PC-9 (cell line): ENCODE data around the gene PARVG. TPM values are rescaled to one million over a fixed set of nuclear protein-coding genes. Genes with fewer than 3 reads are reported as not detected.
"Not testable (repeated sequence)": the region's sequence is repeated elsewhere in the genome, so short reads cannot be mapped to it uniquely, and the experiment has no call there.

Experiments used
- BruUV-seq: library from RNA; stranded (reverse); fragments of 400-500 nt; replicated peaks from 2 replicates; lab custom pipeline; 2021; lab: Mats Ljungman, UMichigan
- CTCF ChIA-PET: fragments of 300-600 bp; sonication (Branson Sonifier 250); formaldehyde crosslinking; loops from one replicate; lab custom pipeline; 2022; ENCODE audit warnings: antibody characterized with exemption; lab: Charles Lee
- POLR2A ChIA-PET: fragments of 300-600 bp; sonication (Branson Sonifier 250); formaldehyde crosslinking; loops from one replicate; lab custom pipeline; 2022; ENCODE audit warnings: antibody characterized with exemption; ENCODE audit not compliant: unreplicated experiment; lab: Charles Lee
- DNase-seq, 2 experiments: peaks; one replicate each; pipeline versions ENCODE4 v3.0.0 to v3.0.0-alpha.2; 2015 to 2022; ENCODE audit warnings: mixed read lengths in 1 of 2
- H2AFZ ChIP-seq: fragments of 200-600 bp; sonication (generic); 2 replicates; pipeline ENCODE4 v1.8.1; 2017; ENCODE audit warnings: antibody characterized with exemption
- H3F3A ChIP-seq: fragments of 200-600 bp; sonication (generic); 2 replicates; pipeline ENCODE4 v1.8.1; 2017; ENCODE audit warnings: antibody characterized with exemption, mild to moderate bottlenecking, low read depth; ENCODE audit not compliant: insufficient read depth
- H3K27ac ChIP-seq: fragments of 200-600 bp; sonication (generic); 2 replicates; pipeline ENCODE4 v1.6.1; 2016; ENCODE audit warnings: mixed run types
- H3K27me3 ChIP-seq: fragments of 200-600 bp; sonication (generic); 2 replicates; pipeline ENCODE4 v1.6.1; 2016; ENCODE audit warnings: low read depth, mixed run types; ENCODE audit not compliant: insufficient read depth
- H3K36me3 ChIP-seq: fragments of 200-600 bp; sonication (generic); 2 replicates; pipeline ENCODE4 v1.6.1; 2016; ENCODE audit warnings: low read depth, mixed run types
- H3K4me1 ChIP-seq: fragments of 200-600 bp; sonication (generic); replicated peaks from 2 replicates; pipeline ENCODE4 v1.6.1; 2016; ENCODE audit warnings: mixed run types; ENCODE audit not compliant: insufficient read depth
- H3K4me2 ChIP-seq: fragments of 200-600 bp; sonication (generic); 2 replicates; pipeline ENCODE4 v1.6.1; 2017; ENCODE audit warnings: mixed run types
- H3K4me3 ChIP-seq: fragments of 200-600 bp; sonication (generic); 2 replicates; pipeline ENCODE4 v1.6.1; 2016; ENCODE audit warnings: mixed run types
- H3K79me2 ChIP-seq: fragments of 200-600 bp; sonication (generic); 2 replicates; pipeline ENCODE4 v1.6.1; 2017; ENCODE audit warnings: low read depth, mixed run types
- H3K9me2 ChIP-seq: fragments of 200-600 bp; sonication (generic); 2 replicates; pipeline ENCODE4 v1.8.1; 2017; ENCODE audit warnings: mild to moderate bottlenecking; ENCODE audit not compliant: insufficient read depth
- H3K9me3 ChIP-seq: fragments of 200-600 bp; sonication (generic); 2 replicates; pipeline ENCODE4 v1.8.1; 2016; ENCODE audit warnings: low read depth; ENCODE audit not compliant: insufficient read depth
- H4K20me1 ChIP-seq: fragments of 200-600 bp; sonication (generic); 2 replicates; pipeline ENCODE4 v1.8.1; 2017; ENCODE audit not compliant: insufficient read depth
- EZH2 ChIP-seq: fragments of 200-600 bp; sonication (generic); IDR thresholded peaks from 2 replicates; pipeline ENCODE4 v1.8.0; 2017; ENCODE audit warnings: antibody characterized with exemption, low read depth
- intact Hi-C: fragments of 100-400 bp; cut with micrococcal nuclease; formaldehyde crosslinking; loops from one replicate; pipeline ENCODE4 v1.10.0; 2022; ENCODE audit not compliant: unreplicated experiment
- total RNA-seq: library from RNA; stranded (reverse); gene quantifications from 2 replicates; pipeline ENCODE4 v1.2.3, GENCODE V29; 2021
- TF ChIP-seq, protein P1 (sequence below): fragments of 200-600 bp; sonication (generic); conservative IDR thresholded peaks from 2 replicates; pipeline ENCODE4 v1.6.1; 2017; ENCODE audit warnings: mixed run types, antibody characterized with exemption, mild to moderate bottlenecking, moderate library complexity

The PARVG gene
- total RNA-seq, 1 experiment from 2014 or later = not detected

DNA sequence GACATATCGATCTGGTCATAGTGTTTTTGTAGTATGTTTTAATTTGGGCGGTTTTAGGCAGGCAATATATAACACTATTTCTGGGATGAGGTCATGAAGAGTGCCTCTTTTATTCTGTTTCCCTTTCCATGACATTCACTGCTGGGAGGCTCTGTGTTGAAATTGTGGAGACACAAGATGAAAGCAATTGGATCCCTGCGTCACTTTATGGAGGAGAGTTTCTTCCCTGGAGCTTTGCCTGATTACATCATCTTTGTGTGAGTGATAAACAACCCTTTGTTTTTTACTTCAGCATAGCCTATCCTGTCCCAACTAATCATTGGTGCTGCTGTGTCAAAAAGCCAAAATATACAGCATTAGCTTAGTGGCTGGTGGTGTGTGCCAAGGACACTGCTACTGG, 48.6 kb downstream of the PARVG start:
- TF ChIP-seq, protein P1, sequence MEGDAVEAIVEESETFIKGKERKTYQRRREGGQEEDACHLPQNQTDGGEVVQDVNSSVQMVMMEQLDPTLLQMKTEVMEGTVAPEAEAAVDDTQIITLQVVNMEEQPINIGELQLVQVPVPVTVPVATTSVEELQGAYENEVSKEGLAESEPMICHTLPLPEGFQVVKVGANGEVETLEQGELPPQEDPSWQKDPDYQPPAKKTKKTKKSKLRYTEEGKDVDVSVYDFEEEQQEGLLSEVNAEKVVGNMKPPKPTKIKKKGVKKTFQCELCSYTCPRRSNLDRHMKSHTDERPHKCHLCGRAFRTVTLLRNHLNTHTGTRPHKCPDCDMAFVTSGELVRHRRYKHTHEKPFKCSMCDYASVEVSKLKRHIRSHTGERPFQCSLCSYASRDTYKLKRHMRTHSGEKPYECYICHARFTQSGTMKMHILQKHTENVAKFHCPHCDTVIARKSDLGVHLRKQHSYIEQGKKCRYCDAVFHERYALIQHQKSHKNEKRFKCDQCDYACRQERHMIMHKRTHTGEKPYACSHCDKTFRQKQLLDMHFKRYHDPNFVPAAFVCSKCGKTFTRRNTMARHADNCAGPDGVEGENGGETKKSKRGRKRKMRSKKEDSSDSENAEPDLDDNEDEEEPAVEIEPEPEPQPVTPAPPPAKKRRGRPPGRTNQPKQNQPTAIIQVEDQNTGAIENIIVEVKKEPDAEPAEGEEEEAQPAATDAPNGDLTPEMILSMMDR = no peak
- TF ChIP-seq EZH2 = no peak
- intact Hi-C loops = no loop called here
- H3K27ac ChIP-seq = no peak overlapping the region

DNA sequence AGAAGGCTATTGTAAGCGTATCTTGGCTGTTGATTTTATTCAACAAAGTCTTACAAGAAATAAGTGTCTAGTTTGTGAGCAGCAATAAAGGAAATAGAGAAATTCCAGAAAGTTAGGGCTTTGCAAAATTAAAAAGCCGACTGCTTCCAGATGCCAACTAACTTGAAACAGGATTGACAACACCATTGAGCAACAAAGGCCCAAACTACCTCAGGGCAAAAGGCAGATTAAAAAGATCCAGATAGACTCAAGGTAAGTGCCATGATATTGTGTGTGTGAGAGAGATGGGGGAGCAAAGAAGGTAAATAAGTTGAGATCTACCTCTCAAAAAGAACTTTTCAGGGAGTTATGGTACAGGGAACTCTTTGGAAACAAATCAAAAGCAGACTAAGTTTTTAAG, 49.1 kb downstream of the PARVG start:
- DNase-seq = no peak
- Histone ChIP-seq H3F3A (no peaks in the 10 kb centered on the region), H2AFZ (no peak overlapping the region), H3K27ac (no peak overlapping the region), H3K27me3 (peaks cover 10% of the 10 kb centered on the region), H3K9me3 (no peaks in the 10 kb centered on the region), H3K36me3 (no peaks in the 10 kb centered on the region), H3K9me2 (no peaks in the 10 kb centered on the region), H3K4me1 (no peaks in the 10 kb centered on the region), H3K4me2 (no peak overlapping the region), H4K20me1 (no peaks in the 10 kb centered on the region), H3K4me3 (no peak overlapping the region), H3K79me2 (no peaks in the 10 kb centered on the region)
- no TSS peak for BruUV-seq
- TF ChIP-seq EZH2 = no peak
- TF ChIP-seq, protein P1 = no peak
- ChIA-PET CTCF (no interaction called here), POLR2A (no interaction called here)
- intact Hi-C loops = no loop called here

More for the DNA sequence above, 48.6 kb downstream of the PARVG start:
- no peaks in the 10 kb centered on the region for H3K79me2 ChIP-seq
- H3K9me2 ChIP-seq = no peaks in the 10 kb centered on the region
- H4K20me1 ChIP-seq = no peaks in the 10 kb centered on the region
- H3K4me3 ChIP-seq = no peak overlapping the region
- H3F3A ChIP-seq = no peaks in the 10 kb centered on the region
- DNase-seq = no peak
- H3K4me2 ChIP-seq = no peak overlapping the region
- ChIA-PET POLR2A (no interaction called here), CTCF (no interaction called here)
- peaks cover 13% of the 10 kb centered on the region for H3K27me3 ChIP-seq
- H3K36me3 ChIP-seq = no peaks in the 10 kb centered on the region
- H3K9me3 ChIP-seq = no peaks in the 10 kb centered on the region
- BruUV-seq = no TSS peak
- no peaks in the 10 kb centered on the region for H3K4me1 ChIP-seq
- H2AFZ ChIP-seq = no peak overlapping the region

DNA sequence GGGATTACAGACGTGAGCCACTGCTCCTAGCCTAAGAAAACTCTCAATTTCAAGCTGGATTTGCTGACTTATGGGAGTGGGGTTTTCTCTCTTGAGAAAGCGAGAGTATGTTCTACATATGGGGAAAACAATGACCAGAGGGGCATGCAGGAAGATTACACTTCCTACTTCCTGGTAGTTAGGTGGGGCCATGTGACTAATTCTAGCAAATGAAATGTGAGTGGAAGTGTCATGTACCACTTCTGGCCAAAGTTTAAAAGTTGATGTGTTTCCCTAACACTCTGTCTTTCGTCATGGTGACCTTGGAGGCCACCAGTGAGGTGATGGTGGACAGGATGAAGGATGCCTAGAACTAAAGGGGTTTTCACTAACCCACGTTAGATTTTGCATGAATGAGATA, 50.5 kb downstream of the PARVG start:
- Histone ChIP-seq H4K20me1 (no peaks in the 10 kb centered on the region), H2AFZ (no peak overlapping the region), H3K4me2 (no peak overlapping the region), H3K9me3 (no peaks in the 10 kb centered on the region), H3K4me1 (no peaks in the 10 kb centered on the region), H3K27ac (no peak overlapping the region), H3K9me2 (no peaks in the 10 kb centered on the region), H3K4me3 (no peak overlapping the region), H3K79me2 (no peaks in the 10 kb centered on the region), H3K36me3 (no peaks in the 10 kb centered on the region), H3K27me3 (no peaks in the 10 kb centered on the region), H3F3A (no peaks in the 10 kb centered on the region)
- intact Hi-C loops = no loop called here
- ChIA-PET POLR2A (no interaction called here), CTCF (no interaction called here)
- no peak for DNase-seq
- no peak for TF ChIP-seq EZH2
- TF ChIP-seq, protein P1 = no peak
- BruUV-seq = no TSS peak

DNA sequence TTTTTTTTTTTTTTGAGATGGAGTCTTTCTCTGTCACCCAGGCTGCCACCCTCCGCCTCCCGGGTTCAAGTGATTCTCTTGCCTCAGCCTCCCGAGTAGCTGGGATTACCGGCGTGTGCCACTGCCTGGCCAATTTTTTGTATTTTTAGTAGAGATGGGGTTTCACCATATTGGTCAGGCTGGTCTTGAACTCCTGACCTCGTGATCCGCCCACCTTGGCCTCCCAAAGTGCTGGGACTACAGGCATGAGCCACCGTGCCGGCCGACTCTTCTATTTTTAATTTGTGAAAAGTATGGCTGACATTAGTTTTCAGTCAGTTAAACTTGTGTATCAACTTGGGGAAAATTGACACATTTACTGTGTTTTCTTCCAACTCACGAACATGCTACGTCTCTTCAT, 53.6 kb downstream of the PARVG start:
- H3K27ac ChIP-seq, H3K4me3 ChIP-seq, H3K79me2 ChIP-seq, H4K20me1 ChIP-seq, intact Hi-C loops, CTCF ChIA-PET, H3K27me3 ChIP-seq, H3K36me3 ChIP-seq, H3K4me2 ChIP-seq, H3K4me1 ChIP-seq, H3K9me2 ChIP-seq, H2AFZ ChIP-seq, POLR2A ChIA-PET, H3F3A ChIP-seq, DNase-seq, H3K9me3 ChIP-seq, BruUV-seq: not testable (repeated sequence)
